HepG2 (cell line): ENCODE results near the gene SLC38A4. TPM values are rescaled to one million over a fixed set of nuclear protein-coding genes. Genes with fewer than 3 reads are reported as not detected.

Experiments used
- ATF7 ChIP-seq, 2 experiments: fragments of 450-650 bp in 1 of 2; sonication (generic) in 1 of 2; formaldehyde crosslinking in 1 of 2; IDR thresholded peaks; 2 replicates each; pipeline versions ENCODE4 v1.4.0 to v1.6.1; 2016 to 2020; ENCODE audit warnings: antibody characterized with exemption in 1 of 2, mild to moderate bottlenecking in 1 of 2, missing genetic modification reagents in 1 of 2
- GATAD2A ChIP-seq: IDR thresholded peaks from 2 replicates; pipeline ENCODE4 v1.6.1; 2016
- JUNB ChIP-seq: sonication (generic); formaldehyde crosslinking; IDR thresholded peaks from 2 replicates; pipeline ENCODE4 v1.8.0; 2022; ENCODE audit warnings: missing genetic modification reagents, mild to moderate bottlenecking, borderline replicate concordance
- PRDM10 ChIP-seq: sonication (generic); formaldehyde crosslinking; IDR thresholded peaks from 2 replicates; pipeline ENCODE4 v1.4.0; 2020; ENCODE audit warnings: low read depth, missing genetic modification reagents
- SOX6 ChIP-seq, 2 experiments: fragments of 450-650 bp in 1 of 2; sonication (generic) in 1 of 2; formaldehyde crosslinking in 1 of 2; IDR thresholded peaks; 2 replicates each; pipeline versions ENCODE4 v1.4.0 to v1.6.1; 2017 to 2020; ENCODE audit warnings: antibody characterized with exemption in 1 of 2, mild to moderate bottlenecking in 1 of 2, missing genetic modification reagents in 1 of 2
- polyA plus RNA-seq, 8 experiments: library from polyadenylated mRNA; depleted of rRNA in 3 of 8; stranded (reverse) in 7 of 8; unstranded in 1 of 8; fragments of >200 nt; fragmentation: Illumina TruSeq in 4 of 8; extraction: Trizol in 4 of 8; gene quantifications; 2 replicates each; pipeline versions ENCODE4 v1.2.1 to v1.2.3, GENCODE V29; 2011 to 2016; ENCODE audit warnings: low read depth in 4 of 8, missing spikeins in 1 of 8, mixed read lengths in 1 of 8; ENCODE audit not compliant: insufficient read depth in 1 of 8
- total RNA-seq, 5 experiments: library from RNA; depleted of rRNA; stranded (reverse); fragments of >200 nt; fragmentation: Illumina TruSeq; extraction: Trizol; gene quantifications; 2 replicates each; pipeline ENCODE4 v1.2.3, GENCODE V29; 2016; ENCODE audit warnings: low read depth in 1 of 5
- TF ChIP-seq, protein P1 (sequence below): sonication (generic); formaldehyde crosslinking; conservative IDR thresholded peaks from 2 replicates; pipeline ENCODE4 v1.4.0; 2020; ENCODE audit warnings: mild to moderate bottlenecking, missing genetic modification reagents, moderate library complexity

SLC38A4 gene
- total and polyA plus RNA-seq, 2 of the 13 experiments (the other 11 are each of a cell fraction or from before 2014, with no cell fraction given) = 3.5 to 5.2 TPM

DNA sequence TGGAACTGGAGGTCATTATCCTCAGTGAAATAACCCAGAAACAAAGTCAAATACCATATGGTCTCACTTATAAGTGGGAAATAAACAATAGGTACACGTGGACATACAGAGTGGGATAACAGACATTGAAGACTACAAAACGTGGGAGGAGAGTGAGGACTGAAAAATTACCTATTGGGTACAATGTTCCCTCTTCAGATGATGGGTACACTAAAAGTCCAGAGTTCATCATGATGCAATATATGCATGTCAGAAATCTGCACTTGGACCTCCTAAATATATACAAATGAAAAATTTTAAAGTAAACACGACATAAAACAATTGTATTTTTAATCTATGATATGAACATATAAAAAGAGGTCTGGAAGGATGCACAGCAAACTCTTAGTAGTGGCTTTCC is 71.2 kb downstream of the SLC38A4 start (continued):
- TF ChIP-seq SOX6 (IDR thresholded peaks at IDR 0.05) (no peak), SOX6 (CRISPR knock-in tag; IDR thresholded peaks at IDR 0.05) (peak; percentile 57; the same call in 1 of the 2 replicates), ATF7 (IDR thresholded peaks at IDR 0.05) (peak; percentile 36), ATF7 (CRISPR knock-in tag; IDR thresholded peaks at IDR 0.05) (no peak), PRDM10 (CRISPR knock-in tag) (no peak), GATAD2A (CRISPR knock-in tag) (0 out of 2 replicates have a peak, but pooled peaks have one; percentile 30), JUNB (CRISPR knock-in tag) (no peak)
- TF ChIP-seq, protein P1, sequence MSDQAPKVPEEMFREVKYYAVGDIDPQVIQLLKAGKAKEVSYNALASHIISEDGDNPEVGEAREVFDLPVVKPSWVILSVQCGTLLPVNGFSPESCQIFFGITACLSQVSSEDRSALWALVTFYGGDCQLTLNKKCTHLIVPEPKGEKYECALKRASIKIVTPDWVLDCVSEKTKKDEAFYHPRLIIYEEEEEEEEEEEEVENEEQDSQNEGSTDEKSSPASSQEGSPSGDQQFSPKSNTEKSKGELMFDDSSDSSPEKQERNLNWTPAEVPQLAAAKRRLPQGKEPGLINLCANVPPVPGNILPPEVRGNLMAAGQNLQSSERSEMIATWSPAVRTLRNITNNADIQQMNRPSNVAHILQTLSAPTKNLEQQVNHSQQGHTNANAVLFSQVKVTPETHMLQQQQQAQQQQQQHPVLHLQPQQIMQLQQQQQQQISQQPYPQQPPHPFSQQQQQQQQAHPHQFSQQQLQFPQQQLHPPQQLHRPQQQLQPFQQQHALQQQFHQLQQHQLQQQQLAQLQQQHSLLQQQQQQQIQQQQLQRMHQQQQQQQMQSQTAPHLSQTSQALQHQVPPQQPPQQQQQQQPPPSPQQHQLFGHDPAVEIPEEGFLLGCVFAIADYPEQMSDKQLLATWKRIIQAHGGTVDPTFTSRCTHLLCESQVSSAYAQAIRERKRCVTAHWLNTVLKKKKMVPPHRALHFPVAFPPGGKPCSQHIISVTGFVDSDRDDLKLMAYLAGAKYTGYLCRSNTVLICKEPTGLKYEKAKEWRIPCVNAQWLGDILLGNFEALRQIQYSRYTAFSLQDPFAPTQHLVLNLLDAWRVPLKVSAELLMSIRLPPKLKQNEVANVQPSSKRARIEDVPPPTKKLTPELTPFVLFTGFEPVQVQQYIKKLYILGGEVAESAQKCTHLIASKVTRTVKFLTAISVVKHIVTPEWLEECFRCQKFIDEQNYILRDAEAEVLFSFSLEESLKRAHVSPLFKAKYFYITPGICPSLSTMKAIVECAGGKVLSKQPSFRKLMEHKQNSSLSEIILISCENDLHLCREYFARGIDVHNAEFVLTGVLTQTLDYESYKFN (CRISPR knock-in tag) = 0 out of 2 replicates have a peak, but pooled peaks have one; percentile 22
